ENCODE results near the gene CDKN3.
A peak's percentile ranks its signal among the peaks of the same experiment; 100 is the strongest.
"Not testable (repeated sequence)": the region's sequence is repeated elsewhere in the genome, so short reads cannot be mapped to it uniquely, and the experiment has no call there.

CDKN3 gene

DNA sequence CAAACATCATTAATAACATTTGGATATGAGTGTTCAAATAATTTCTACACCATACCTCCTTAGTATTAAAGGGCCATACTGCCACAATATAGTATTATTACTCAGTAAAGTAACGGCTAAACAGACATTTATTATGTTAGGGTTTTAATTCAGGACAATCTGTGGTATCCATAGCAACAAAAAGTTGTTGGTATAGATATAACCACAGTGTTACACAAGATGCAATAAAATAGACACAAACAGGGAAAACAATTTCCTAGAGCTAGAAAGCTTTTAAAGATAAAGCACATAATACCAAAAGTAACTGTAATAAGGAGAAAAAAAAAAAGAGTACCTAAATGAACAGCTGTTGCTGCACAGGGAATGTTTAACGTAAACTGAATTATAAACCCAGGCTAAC is 28.3 kb downstream of the CDKN3 start:
- no peak for DNase-seq

DNA sequence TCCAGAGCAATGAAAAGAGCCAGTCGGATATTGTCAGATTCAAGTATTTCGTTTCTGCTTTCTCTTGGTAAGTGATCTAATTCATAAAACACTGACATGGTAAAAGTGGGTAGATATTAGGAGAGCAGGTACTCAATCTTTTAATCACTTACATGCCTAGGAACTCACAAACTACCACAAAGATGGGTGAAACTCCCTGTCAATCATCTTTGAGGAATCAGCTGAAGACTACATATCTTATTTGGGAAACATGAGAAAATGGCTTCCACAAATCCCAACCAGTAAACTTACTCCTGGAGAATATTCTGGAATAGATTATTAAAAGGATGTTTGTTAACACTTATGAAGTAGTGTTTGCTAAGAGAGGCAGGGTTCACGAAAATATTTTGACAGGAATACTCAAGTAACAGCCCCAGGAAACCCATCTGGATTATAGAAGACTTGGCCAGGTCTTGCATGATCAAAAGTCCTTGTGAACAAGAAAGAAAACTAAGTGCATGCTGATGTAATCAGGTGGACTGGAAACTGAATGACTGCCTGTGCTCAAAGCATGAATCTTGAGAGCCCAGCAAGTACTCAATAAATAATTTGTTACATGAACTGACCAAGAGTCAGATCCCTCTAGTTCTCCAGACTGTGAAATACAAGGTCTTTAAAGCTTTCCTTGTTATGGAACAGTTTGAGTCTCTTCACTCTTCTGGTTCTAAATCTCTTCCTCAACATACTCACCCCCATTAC is 28.9 kb downstream of the CDKN3 start:
- no peak for DNase-seq

DNA sequence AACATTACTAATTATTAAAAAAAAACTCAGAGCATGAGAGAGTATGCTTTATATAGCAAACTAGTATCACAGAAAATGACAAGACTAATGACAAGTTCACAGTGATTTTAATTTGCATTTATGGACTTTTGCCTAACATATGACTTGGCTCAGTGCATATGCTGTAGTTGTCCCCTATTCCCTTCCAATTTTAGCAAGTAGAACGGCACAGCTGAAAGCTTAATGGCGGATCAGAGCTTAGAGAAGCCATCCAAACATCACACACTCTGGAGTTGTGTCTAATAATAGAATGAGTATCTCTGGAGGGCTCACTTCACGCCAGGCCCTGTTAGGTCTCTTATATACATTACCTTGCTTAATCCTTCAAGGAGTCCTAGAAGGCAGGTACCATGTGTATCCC is 31.1 kb downstream of the CDKN3 start:
- no peak for DNase-seq

DNA sequence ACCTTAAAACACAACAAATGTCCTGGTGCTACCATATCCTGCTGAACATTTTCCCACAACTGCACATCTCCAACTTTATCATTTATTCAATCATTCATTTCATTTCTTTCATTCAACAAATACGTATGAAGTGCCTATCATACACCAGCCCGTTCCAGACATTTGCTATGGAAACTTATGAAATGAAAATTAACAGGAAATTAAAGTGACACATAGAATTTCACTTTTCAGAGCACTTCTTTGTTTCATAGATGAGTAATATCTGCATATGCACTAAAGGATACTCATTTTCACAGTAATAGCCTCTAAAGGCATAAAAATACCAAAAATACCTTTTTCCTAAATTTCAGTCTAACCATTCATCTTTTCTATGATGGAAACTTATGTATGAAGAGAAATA is 31.7 kb downstream of the CDKN3 start:
- no peak for DNase-seq

DNA sequence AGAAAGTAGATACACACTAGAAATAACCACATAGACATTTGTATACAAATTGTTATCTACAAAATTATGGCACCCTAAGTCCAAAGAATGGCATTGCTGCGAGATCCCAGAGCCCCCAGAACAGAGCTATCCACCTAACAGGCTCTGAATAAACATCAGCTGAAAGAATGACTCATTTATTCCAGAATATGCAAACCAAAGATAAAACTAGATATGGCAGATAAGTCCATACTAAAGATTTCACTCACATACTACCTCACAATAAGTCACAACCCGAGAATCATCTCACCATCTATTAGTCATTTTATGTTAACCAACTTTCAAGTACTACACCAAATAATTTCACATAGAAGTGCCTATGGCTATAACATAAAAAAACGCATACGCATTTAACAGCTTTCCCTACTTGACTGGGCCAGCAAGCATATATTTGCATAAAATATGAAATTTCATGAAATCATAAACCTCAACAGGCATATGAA is 38.7 kb downstream of the CDKN3 start:
- peak in 1 of 5 donors; percentile 77 for DNase-seq

DNA sequence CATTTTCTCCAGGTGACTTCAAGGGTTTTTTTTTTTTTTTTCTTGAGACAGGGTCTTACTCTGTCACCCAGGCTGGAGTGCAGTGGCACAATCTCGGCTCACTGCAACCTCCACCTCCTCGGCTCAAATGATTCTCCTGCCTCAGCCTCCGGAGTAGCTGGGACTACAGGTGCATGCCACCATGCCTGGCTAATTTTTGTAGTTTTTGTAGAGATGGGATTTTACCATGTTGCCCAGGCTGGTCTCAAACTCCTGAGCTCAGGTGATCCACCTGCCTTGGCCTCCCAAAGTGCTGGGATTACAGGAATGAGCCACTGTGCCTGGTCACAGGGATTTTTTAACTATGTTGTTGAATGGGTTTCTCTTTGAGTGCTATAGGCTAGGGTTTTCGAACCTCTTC is 41.1 kb downstream of the CDKN3 start:
- DNase-seq = not testable (repeated sequence)

DNA sequence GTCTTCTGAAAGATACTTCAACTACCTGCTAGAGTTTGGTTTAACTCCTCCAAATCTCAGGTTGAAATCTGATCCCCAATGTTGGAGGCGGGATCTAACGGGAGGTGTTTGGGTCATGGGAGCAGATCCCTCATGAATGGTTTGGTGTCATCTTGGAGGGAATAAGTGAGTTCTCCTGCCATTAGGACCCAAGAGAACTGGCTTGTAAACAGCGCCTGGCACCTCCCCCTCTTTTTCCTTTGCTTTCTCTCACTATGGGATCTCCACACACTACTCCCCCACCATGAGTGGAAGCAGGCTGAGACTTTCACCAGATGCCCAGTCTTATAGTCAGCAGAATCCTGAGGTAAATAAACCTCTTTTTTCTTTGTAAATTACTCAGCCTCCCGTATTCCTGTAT is 41.9 kb downstream of the CDKN3 start:
- DNase-seq = no peak

DNA sequence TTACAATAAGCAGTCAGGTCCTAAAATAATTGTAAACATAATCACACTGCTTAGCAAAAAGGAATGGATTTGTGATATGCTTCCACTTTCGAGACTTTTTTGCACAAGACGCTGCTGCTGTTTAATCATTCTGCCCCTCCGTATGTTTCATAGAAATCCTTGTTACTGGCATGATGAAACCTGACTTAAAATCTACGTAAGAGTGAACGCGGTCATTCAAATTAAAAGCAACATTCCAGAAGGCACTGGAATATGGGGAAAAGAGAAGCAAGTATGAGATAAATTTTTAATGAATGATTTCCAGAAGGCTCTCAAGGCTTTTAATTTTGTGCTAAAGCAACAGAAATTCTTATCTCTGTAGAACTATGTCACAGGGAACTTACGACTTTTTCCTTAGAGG is 43.2 kb downstream of the CDKN3 start:
- DNase-seq = no peak

DNA sequence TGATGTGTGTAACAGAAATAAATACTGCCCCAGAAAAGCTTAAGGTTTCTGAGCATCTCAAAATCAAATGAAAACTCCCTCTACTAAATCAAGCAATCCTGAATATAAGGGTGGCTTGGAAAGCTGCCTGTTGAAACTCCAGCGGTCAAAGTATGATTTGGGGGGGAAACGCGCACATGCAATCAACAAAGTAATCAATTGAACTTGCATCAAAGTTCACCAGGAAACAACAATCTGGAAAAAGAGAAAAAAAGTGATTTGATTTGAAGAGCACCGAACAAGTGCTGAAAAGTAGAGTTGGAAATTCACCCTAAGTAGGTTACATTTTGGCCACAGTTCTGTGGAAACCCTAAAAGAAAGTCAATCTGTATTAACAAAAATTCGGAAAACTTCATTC is 43.7 kb downstream of the CDKN3 start:
- DNase-seq = no peak

DNA sequence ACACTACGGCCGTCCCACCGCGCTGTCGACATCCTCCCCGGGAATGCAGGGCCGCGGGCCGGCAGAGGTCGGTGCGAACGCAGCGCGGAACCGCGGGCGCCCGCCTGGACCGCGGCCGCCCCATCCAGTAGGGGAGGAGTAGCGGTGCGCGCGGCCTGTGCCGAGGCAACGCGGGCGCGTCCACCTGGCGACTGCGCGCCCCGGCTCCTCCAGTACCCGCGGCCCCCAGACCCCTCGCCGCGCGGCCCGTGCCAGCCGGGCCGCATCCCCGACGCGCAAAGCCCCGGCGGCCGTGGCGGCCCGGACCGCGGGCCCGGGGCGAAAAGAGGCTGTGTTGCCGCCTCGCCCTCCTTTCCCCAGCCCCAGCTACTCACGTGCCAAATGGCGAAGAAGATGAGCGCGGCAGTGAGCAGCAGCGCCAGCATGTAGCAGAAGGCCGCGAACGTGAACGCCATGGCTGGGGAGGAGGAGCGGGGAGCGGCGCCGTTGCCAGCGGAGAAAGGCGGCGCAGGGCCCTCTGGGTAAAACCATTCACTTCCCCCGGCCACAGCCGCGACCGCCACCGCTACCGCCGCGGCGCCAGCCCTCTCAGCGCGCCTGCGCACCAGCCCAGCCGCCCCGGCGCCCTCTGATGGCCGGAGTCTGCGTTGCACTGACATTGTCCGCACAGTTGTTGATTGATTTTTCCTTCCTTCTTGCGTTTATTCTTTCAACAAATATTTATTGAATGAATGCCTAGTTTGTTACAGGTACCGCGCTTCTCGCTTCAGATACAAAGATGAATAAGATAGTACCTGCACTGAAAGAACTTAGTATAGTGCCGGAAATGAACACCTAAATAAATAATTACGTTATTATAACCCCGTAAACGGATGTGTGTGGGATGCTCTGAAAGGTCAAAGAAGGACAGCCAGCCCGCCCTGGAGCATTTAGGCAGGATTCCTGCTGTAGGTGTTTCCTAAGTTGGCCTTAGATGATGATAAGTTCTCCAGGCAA is 44.4 kb downstream of the CDKN3 start, which contains the start of gene CNIH1:
CNIH1 (minus strand) TSS at position 502 of the 996 bp plus-strand sequence; CDS start at position 455, 47 bp downstream.
- peak; percentile 82 to 94 (median 90) for DNase-seq

DNA sequence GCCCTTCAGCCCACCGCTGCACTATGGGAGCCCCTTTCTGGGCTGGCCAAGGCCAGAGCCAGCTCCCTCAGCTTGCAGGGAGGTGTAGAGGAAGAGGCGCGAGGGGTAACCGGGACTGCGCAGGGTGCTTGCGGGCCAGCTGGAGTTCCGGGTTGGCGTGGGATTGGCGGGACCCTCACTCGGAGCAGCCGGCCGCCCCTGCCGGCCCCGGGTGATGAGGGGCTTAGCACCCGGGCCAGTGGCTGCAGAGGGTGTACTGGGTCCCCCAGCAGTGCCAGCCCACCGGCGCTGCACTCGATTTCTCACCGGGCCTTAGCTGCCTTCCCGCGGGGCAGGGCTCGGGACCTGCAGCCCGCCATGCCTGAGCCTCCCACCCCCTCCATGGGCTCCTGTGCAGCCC is 46.2 kb downstream of the CDKN3 start:
- not testable (repeated sequence) for DNase-seq

DNA sequence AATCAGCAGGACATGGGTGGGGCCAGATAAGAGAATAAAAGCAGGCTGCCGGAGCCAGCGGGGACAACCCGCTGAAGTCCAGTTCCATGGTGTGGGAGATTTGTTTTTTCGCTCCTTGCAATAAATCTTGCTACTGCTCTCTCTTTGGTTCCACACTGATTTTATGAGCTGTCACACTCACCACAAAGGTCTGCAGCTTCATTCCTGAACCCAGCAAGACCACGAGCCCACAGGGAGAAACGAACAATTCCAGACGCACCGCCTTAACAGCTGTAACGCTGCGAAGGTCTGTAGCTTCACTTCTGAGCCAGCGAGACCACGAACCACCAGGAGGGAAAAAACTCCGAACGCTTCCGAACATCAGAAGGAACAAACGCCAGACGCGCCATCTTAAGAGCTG is 47.2 kb downstream of the CDKN3 start:
- no peak for DNase-seq

DNA sequence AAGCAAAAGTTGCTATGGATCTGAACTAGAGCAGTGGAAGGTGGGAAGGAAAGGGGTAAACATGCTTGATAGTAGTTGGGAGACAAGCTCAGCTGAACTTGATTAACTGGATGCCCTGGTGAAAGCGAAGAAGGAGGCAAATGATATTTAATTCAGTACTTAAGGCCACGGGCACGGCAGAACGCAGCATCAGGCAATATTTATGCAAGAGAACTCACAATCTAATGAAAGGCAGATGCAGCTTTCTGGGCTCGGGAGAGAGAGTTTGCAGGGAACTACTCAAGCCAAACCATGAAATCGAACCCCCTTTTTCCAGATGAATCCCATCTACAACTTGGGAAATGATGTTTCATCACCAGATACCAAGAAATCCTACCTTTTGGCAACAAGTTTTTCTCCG is 47.9 kb downstream of the CDKN3 start:
- DNase-seq = no peak

DNA sequence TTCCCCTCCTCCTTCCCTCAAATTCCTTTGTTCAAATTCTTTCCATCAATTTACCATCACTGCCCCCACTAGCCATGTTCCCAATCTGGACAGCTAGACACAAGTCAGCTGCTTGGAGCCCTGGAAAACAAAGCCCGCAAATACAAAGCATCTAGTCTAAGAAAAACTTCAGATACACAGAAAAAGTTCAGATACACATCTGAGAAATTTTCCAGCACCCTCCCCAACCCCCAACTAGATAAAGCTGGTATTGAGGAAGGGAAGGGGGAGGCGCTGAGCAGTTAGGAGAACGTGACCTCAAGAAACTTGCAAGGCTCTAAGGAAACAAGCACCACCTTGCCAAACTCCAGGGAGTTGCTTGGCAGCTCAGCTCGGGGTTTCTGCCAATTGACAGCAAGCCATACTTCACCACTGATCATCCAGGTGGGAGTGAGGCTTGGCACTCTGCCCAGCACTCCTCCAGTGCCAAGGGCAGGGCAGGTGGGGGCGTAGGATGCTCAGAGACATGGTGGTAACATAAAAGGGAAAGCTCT is 49.4 kb downstream of the CDKN3 start:
- no peak for DNase-seq

DNA sequence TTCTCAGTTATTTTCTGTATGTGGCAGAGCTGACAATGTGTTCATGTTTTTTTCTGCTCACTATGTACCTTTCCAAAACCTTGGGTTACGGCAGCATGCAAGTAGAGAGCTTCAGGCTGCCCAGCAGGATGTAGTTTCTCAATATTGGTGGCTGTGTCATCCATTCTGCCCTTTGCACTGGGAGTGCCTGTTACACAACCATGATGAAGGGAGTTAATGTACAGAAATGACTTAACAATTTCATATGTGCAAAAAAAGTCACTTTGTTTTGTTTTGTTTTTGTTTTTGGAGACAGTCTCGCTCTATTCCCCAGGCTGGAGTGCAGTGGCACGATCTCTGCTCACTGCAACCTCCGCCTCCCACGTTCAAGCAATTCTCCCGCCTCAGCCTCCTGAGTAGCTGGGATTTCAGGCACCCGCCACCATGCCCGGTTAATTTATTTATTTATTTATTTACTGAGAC is 50.5 kb downstream of the CDKN3 start:
- no peak for DNase-seq

DNA sequence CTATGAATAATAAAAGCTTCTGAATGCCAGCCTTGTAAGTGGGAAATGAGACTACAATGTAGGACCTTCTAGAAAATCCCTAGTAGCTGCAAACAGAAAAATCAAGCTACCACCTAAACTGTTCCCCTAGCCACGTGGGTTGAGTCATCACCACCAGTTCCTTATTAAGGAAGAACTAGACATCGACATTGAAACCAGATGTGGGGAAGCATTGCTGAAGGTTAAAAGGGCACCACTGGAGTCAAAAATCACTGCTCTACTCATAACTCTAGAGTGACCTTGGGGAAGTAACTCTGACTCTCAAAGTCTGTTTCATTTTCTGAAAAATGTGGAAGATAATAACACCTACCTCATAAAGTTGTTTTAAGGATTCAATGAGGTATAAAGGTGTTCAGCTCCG is 53.7 kb downstream of the CDKN3 start:
- DNase-seq = no peak

DNA sequence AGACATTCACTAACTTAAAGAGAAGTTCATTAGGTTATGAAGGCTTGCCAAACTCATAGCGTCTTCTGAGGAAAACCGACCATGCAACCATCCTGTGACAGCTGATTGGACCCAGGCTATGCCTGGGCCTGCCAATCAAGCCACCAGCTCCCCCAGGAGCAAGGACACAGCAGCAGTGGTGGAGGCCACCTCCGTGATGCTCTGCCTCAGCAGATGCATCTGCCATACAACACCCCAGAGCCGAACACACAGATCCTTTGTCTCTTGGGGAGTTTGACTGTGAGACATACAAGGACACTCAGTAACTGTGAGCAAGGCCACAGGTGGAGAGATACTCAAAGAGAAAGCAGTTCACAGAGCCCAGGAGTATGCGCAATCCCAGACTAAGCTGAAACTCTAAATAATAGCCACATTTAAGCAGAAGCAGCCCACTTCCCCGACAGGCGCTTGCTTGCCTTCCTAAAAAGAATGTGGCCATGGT is 54.4 kb downstream of the CDKN3 start:
- no peak for DNase-seq

DNA sequence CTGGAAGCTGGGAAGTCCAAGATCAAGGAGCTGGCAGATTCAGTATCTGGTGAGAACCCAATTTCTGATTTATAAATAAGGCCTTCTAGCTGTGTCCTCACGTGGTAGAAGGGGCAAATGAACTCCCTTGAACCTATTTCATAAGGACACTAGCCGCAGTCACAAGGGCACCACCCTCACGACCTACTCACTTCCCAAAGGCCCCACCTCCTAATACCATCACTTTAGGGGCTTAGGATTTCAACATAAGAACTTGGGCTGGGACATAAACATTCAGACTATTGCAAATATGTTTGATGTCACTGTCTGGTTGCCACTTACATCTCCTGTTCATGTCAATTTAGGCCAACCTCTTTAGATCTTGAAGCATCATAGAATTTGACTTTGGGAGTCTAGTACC is 55.2 kb downstream of the CDKN3 start:
- no peak for DNase-seq

DNA sequence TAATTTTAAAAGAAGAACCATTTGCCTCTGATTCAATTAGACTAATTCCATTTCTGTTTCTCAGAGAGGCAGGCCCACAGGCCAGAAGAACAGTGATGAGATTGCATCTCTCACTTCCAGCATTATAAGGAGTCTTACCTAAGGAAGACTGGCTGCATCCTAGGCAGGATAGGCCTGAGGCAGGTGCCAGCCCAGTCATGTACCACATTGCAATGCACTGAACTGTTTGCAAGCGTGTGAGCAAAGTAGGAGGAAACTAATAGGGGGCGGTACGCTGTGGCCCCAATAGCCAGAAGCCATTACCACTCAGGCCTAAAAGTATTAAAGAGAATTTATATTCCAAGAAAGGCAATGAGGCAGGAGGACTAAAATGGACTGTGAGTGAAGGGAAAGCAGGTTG is 56.4 kb downstream of the CDKN3 start:
- no peak for DNase-seq

DNA sequence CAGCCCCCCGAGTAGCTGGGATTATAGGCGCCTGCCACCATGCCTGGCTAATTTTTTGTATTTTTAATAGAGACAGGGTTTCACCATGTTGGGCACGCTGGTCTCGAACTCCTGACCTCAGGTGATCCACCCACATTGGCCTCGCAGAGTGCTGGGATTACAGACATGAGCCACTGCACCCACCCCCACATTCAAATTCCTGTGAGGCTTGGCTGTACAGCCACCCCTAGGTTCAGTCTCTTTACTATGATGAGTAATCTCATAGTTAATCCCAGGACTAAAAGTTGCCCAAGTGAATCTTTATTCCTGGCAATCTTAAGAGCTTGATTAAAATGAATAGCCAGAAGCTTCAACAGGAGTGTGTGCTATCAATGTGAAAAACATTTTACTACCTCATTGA is 57.2 kb downstream of the CDKN3 start:
- DNase-seq = not testable (repeated sequence)

DNA sequence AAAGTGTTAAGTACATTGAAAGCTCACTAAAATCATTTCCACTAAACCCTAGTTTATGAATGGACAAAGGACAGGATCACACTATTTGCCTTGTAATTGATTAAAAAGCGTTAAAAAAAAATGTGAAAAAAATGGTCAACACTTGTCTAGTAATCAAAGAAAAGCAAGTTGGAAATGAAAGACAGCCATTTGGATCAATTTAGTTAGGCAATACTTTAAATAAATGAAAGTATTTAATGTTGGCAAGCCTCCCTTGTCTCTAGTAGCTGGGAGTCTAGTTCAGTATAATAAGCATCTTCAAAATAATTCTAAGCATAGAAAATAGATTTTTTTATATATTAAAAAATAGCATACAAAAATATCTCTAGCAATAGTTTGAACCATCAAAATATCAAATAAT is 58.6 kb downstream of the CDKN3 start:
- no peak for DNase-seq

DNA sequence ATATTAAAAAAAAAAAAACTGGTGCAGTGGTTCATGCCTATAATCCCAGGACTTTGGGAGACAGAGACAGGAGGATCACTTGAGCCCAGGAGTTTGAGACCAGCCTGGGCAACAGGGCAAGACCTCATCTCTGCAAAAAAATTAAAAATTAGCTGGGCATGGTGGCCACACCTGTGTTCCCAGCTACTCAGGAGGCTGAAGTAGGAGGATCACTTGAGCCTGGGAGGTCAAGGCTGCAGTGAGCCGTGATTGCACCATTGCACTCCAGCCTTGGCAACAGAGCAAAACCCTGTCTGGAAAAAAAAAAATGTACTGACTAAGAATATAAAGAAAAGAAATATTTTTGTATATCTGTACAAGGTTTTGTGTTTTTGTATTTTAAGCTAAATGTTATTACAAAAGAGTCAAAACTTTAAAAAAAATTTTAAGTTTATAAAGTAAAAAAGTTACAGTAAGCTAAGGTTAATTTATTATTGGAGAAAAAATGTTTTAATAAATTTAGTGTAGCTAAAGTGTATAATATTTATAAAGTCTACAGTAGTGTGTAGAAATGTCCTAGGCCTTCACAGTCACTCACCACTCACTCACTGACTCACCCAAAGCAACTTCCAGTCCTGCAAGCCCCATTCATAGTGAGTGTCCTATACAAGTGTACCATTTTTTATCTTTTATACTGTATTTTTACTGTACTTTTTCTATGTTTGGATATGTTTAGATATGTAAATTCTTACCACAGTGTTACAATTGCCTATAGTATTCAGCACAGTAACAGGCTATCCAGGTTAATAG is 60.2 kb downstream of the CDKN3 start:
- not testable (repeated sequence) for DNase-seq
